HepG2 (cell line): ENCODE results near the gene LAP3. TPM values are rescaled to one million over a fixed set of nuclear protein-coding genes. Genes with fewer than 3 reads are reported as not detected.

Experiments used
- ATM ChIP-seq: fragments of 450-650 bp; IDR thresholded peaks from 2 replicates; pipeline ENCODE4 v1.7.1; 2017; ENCODE audit warnings: mild to moderate bottlenecking, borderline replicate concordance
- CENPX ChIP-seq: sonication (generic); formaldehyde crosslinking; IDR thresholded peaks from 2 replicates; pipeline ENCODE4 v1.9.0; 2021; ENCODE audit warnings: mild to moderate bottlenecking, missing genetic modification reagents, moderate library complexity
- DMAP1 ChIP-seq: IDR thresholded peaks from 2 replicates; pipeline ENCODE4 v1.6.1; 2016
- ETV6 ChIP-seq: sonication (generic); formaldehyde crosslinking; conservative IDR thresholded peaks from 2 replicates; pipeline ENCODE4 v1.4.0; 2020; ENCODE audit warnings: missing genetic modification reagents
- FOXP1 ChIP-seq, 2 experiments: fragments of 450-650 bp in 1 of 2; IDR thresholded peaks; 2 replicates each; pipeline ENCODE4 v1.6.1; 2017 to 2018; ENCODE audit warnings: antibody characterized with exemption in 1 of 2
- JUN ChIP-seq: sonication (generic); formaldehyde crosslinking; IDR thresholded peaks from 2 replicates; pipeline ENCODE4 v1.4.0; 2020; ENCODE audit warnings: mild to moderate bottlenecking, missing genetic modification reagents
- NFATC3 ChIP-seq: sonication (generic); formaldehyde crosslinking; IDR thresholded peaks from 2 replicates; pipeline ENCODE4 v1.5.1; 2020; ENCODE audit warnings: mild to moderate bottlenecking, missing genetic modification reagents
- NONO ChIP-seq, 2 experiments: fragments of 450-650 bp in 1 of 2; sonication (generic) in 1 of 2; formaldehyde crosslinking in 1 of 2; IDR thresholded peaks in 1 of 2; conservative IDR thresholded peaks in 1 of 2; 2 replicates each; pipeline versions ENCODE4 v1.6.1 to v1.8.0; 2017 to 2022; ENCODE audit warnings: mild to moderate bottlenecking in 1 of 2, missing genetic modification reagents in 1 of 2, moderate library complexity in 1 of 2
- SOX13 ChIP-seq, 3 experiments: fragments of 450-650 bp in 1 of 3; sonication (generic) in 1 of 3; formaldehyde crosslinking in 1 of 3; IDR thresholded peaks in 2 of 3; conservative IDR thresholded peaks in 1 of 3; 2 replicates each; pipeline versions ENCODE4 v1.5.0 to v1.6.1; 2016 to 2020; ENCODE audit warnings: antibody characterized with exemption in 1 of 3, mild to moderate bottlenecking in 1 of 3, missing compliant biosample characterization in 1 of 3, missing genetic modification reagents in 1 of 3, moderate library complexity in 1 of 3
- ZNF563 ChIP-seq: sonication (generic); formaldehyde crosslinking; IDR thresholded peaks from 2 replicates; pipeline ENCODE4 v1.8.0; 2022; ENCODE audit warnings: mild to moderate bottlenecking, moderate library complexity, missing genetic modification reagents
- ZNF883 ChIP-seq: sonication (generic); formaldehyde crosslinking; IDR thresholded peaks from 2 replicates; pipeline ENCODE4 v1.5.1; 2020; ENCODE audit warnings: mild to moderate bottlenecking, missing genetic modification reagents; ENCODE audit errors: not compliant biosample characterization
- polyA plus RNA-seq, 8 experiments: library from polyadenylated mRNA; depleted of rRNA in 3 of 8; stranded (reverse) in 7 of 8; unstranded in 1 of 8; fragments of >200 nt; fragmentation: Illumina TruSeq in 4 of 8; extraction: Trizol in 4 of 8; gene quantifications; 2 replicates each; pipeline versions ENCODE4 v1.2.1 to v1.2.3, GENCODE V29; 2011 to 2016; ENCODE audit warnings: low read depth in 4 of 8, missing spikeins in 1 of 8, mixed read lengths in 1 of 8; ENCODE audit not compliant: insufficient read depth in 1 of 8
- total RNA-seq, 5 experiments: library from RNA; depleted of rRNA; stranded (reverse); fragments of >200 nt; fragmentation: Illumina TruSeq; extraction: Trizol; gene quantifications; 2 replicates each; pipeline ENCODE4 v1.2.3, GENCODE V29; 2016; ENCODE audit warnings: low read depth in 1 of 5
- TF ChIP-seq, protein P1 (sequence below): sonication (generic); formaldehyde crosslinking; IDR thresholded peaks from 2 replicates; pipeline ENCODE4 v1.4.0; 2020; ENCODE audit warnings: missing genetic modification reagents
- TF ChIP-seq, protein P2 (sequence below): sonication (generic); formaldehyde crosslinking; IDR thresholded peaks from 2 replicates; pipeline ENCODE4 v1.4.0; 2020; ENCODE audit warnings: missing genetic modification reagents
- TF ChIP-seq, protein P3 (sequence below): sonication (generic); formaldehyde crosslinking; IDR thresholded peaks from 2 replicates; pipeline ENCODE4 v1.4.0; 2020; ENCODE audit warnings: missing genetic modification reagents
- TF ChIP-seq, protein P4 (sequence below): sonication (generic); formaldehyde crosslinking; IDR thresholded peaks from 2 replicates; pipeline ENCODE4 v1.5.1; 2020; ENCODE audit warnings: mild to moderate bottlenecking, missing genetic modification reagents, moderate library complexity

LAP3 gene
- total and polyA plus RNA-seq, 2 of the 13 experiments (the other 11 are each of a cell fraction or from before 2014, with no cell fraction given): 106 to 125 TPM

DNA sequence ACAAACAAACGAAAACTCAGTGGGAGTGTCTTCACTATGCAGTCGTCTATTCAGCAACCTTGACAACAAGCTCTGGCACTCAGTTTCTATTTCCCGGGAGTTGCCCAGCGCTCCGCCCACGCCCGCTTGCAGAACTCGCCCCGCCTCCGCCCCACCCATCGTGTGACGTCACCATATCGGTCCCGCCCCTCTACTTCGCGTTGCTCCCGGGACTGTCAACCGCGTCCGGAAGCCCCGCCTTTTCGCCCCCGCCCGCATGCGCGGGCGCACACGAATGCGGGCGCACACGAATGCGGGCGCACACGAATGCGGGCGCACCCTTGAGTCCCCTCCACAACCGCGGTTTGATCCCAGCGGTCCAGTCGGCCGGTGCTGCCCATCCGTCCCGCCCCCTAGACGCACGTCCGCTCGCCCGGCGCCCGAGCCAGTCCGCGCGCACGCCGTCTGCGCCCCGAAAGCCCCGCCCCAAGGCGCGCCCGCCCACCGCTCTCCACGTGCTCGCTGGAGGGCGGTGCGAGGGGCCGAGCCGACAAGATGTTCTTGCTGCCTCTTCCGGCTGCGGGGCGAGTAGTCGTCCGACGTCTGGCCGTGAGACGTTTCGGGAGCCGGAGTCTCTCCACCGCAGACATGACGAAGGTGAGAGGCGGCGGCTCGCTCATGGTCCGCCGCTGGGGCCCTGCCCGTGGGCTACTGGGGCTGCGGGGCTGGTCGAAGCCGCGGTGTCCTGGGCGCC lies at the start of gene LAP3 (continued):
- TF ChIP-seq NONO (IDR thresholded peaks at IDR 0.05) (no peak), NONO (CRISPR knock-in tag; conservative IDR thresholded peaks at IDR 0.05) (peak; percentile 74; the same call in 1 of the 2 replicates), CENPX (no peak), ATM (no peak), FOXP1 (IDR thresholded peaks at IDR 0.05) (no peak), FOXP1 (CRISPR knock-in tag; IDR thresholded peaks at IDR 0.05) (peak; percentile 23; the same call in 1 of the 2 replicates), ETV6 (CRISPR knock-in tag) (peak; percentile 65; the same call in 1 of the 2 replicates), NFATC3 (CRISPR knock-in tag) (no peak), JUN (CRISPR knock-in tag) (peak; percentile 31), SOX13 (IDR thresholded peaks at IDR 0.05) (no peak), SOX13 (CRISPR knock-in tag; conservative IDR thresholded peaks at IDR 0.05 in 1 of 2, IDR thresholded peaks at IDR 0.05 in 1 of 2) (peak in 1 of 2 experiments; percentile 53; a peak in 1 of 4 replicates), ZNF563 (CRISPR knock-in tag) (peak; percentile 88), DMAP1 (CRISPR knock-in tag) (peak; percentile 85), ZNF883 (CRISPR knock-in tag) (peak; percentile 94)
- TF ChIP-seq, protein P1, sequence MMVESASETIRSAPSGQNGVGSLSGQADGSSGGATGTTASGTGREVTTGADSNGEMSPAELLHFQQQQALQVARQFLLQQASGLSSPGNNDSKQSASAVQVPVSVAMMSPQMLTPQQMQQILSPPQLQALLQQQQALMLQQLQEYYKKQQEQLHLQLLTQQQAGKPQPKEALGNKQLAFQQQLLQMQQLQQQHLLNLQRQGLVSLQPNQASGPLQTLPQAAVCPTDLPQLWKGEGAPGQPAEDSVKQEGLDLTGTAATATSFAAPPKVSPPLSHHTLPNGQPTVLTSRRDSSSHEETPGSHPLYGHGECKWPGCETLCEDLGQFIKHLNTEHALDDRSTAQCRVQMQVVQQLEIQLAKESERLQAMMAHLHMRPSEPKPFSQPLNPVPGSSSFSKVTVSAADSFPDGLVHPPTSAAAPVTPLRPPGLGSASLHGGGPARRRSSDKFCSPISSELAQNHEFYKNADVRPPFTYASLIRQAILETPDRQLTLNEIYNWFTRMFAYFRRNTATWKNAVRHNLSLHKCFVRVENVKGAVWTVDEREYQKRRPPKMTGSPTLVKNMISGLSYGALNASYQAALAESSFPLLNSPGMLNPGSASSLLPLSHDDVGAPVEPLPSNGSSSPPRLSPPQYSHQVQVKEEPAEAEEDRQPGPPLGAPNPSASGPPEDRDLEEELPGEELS: 0 out of 2 replicates have a peak, but pooled peaks have one; percentile 12
- TF ChIP-seq, protein P2, sequence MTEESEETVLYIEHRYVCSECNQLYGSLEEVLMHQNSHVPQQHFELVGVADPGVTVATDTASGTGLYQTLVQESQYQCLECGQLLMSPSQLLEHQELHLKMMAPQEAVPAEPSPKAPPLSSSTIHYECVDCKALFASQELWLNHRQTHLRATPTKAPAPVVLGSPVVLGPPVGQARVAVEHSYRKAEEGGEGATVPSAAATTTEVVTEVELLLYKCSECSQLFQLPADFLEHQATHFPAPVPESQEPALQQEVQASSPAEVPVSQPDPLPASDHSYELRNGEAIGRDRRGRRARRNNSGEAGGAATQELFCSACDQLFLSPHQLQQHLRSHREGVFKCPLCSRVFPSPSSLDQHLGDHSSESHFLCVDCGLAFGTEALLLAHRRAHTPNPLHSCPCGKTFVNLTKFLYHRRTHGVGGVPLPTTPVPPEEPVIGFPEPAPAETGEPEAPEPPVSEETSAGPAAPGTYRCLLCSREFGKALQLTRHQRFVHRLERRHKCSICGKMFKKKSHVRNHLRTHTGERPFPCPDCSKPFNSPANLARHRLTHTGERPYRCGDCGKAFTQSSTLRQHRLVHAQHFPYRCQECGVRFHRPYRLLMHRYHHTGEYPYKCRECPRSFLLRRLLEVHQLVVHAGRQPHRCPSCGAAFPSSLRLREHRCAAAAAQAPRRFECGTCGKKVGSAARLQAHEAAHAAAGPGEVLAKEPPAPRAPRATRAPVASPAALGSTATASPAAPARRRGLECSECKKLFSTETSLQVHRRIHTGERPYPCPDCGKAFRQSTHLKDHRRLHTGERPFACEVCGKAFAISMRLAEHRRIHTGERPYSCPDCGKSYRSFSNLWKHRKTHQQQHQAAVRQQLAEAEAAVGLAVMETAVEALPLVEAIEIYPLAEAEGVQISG: peak; percentile 76
- TF ChIP-seq, protein P3, sequence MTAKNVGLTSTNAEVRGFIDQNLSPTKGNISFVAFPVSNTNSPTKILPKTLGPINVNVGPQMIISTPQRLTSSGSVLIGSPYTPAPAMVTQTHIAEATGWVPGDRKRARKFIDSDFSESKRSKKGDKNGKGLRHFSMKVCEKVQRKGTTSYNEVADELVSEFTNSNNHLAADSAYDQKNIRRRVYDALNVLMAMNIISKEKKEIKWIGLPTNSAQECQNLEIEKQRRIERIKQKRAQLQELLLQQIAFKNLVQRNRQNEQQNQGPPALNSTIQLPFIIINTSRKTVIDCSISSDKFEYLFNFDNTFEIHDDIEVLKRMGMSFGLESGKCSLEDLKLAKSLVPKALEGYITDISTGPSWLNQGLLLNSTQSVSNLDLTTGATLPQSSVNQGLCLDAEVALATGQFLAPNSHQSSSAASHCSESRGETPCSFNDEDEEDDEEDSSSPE (CRISPR knock-in tag): peak; percentile 90
- TF ChIP-seq, protein P4, sequence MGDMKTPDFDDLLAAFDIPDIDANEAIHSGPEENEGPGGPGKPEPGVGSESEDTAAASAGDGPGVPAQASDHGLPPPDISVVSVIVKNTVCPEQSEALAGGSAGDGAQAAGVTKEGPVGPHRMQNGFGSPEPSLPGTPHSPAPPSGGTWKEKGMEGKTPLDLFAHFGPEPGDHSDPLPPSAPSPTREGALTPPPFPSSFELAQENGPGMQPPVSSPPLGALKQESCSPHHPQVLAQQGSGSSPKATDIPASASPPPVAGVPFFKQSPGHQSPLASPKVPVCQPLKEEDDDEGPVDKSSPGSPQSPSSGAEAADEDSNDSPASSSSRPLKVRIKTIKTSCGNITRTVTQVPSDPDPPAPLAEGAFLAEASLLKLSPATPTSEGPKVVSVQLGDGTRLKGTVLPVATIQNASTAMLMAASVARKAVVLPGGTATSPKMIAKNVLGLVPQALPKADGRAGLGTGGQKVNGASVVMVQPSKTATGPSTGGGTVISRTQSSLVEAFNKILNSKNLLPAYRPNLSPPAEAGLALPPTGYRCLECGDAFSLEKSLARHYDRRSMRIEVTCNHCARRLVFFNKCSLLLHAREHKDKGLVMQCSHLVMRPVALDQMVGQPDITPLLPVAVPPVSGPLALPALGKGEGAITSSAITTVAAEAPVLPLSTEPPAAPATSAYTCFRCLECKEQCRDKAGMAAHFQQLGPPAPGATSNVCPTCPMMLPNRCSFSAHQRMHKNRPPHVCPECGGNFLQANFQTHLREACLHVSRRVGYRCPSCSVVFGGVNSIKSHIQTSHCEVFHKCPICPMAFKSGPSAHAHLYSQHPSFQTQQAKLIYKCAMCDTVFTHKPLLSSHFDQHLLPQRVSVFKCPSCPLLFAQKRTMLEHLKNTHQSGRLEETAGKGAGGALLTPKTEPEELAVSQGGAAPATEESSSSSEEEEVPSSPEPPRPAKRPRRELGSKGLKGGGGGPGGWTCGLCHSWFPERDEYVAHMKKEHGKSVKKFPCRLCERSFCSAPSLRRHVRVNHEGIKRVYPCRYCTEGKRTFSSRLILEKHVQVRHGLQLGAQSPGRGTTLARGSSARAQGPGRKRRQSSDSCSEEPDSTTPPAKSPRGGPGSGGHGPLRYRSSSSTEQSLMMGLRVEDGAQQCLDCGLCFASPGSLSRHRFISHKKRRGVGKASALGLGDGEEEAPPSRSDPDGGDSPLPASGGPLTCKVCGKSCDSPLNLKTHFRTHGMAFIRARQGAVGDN (CRISPR knock-in tag): peak; percentile 97
